ENCODE data around the gene NOP53. TPM values are rescaled to one million over a fixed set of nuclear protein-coding genes. Genes with fewer than 3 reads are reported as not detected.

The NOP53 gene
- total and polyA plus RNA-seq, 9 of the 15 experiments (the other 6 are each of a cell fraction or from before 2014, with no cell fraction given), result 6.5 to 274 (median 145) TPM

- in situ Hi-C loops (cut with MboI), result no loop called here
- H2AFZ ChIP-seq (ENCODE audit: low read depth, low read length), result no peak overlapping the region
- POLR2A ChIA-PET, result interaction anchor here (0.8 kb wide), 1 partner anchor 31 kb away, joined by 4 read pairs; no protein-coding TSS in a partner anchor
- TF ChIP-seq ZBTB5 (IDR thresholded peaks at IDR 0.05), result no peak
- TF ChIP-seq ATF6 (CRISPR knock-in tag; IDR thresholded peaks at IDR 0.05), result no peak
- no peak for TF ChIP-seq RBM22 (IDR thresholded peaks at IDR 0.05; ENCODE audit: low read depth, low read length, poor library complexity, severe bottlenecking)
- TF ChIP-seq CBX1 (IDR thresholded peaks at IDR 0.05; ENCODE audit: low read depth), result no peak
- no peak for TF ChIP-seq ZNF121 (CRISPR knock-in tag; conservative IDR thresholded peaks at IDR 0.05)
- TF ChIP-seq ZNF518B (CRISPR knock-in tag; IDR thresholded peaks at IDR 0.05), result no peak
- TF ChIP-seq HNRNPUL1 (IDR thresholded peaks at IDR 0.05; ENCODE audit: low read length), result no peak
- TF ChIP-seq PCBP2 (IDR thresholded peaks at IDR 0.05; ENCODE audit: low read depth, low read length, poor library complexity, severe bottlenecking), result no peak
- no peak for TF ChIP-seq ZNF507 (tag; conservative IDR thresholded peaks at IDR 0.05)
- TF ChIP-seq RFX7 (CRISPR knock-in tag; IDR thresholded peaks at IDR 0.05), result no peak
- TF ChIP-seq ATF3 (IDR thresholded peaks at IDR 0.05), result no peak
- TF ChIP-seq ATF3 (CRISPR knock-in tag; conservative IDR thresholded peaks at IDR 0.05), result no peak
Measured at GRCh38 chr19:47797996-47798903, 52.9 kb downstream of the NOP53 start.

More at GRCh38 chr19:47797996-47798903, 52.9 kb downstream of the NOP53 start:
- CTCF ChIA-PET (ENCODE audit: low intra/inter-chr PET ratio), result no interaction called here
- no peak overlapping the region for H3K4me2 ChIP-seq (ENCODE audit: insufficient read depth, low read length)
- no peak overlapping the region for H3K27ac ChIP-seq (ENCODE audit: extremely low read depth, low read depth, low read length)
- ATAC-seq, result no peak; the same call in 2 of the 3 replicates
- 4% methylated on average over 14 of the region's 14 CpGs for WGBS (ENCODE audit: insufficient coverage, low coverage, missing lambda C conversion rate)
- FAIRE-seq, result no peak
- H3K27me3 ChIP-seq (ENCODE audit: control insufficient read depth in 2 of 2, insufficient read depth in 2 of 2, low read length in 2 of 2), result peaks cover 8 to 12% of the 10 kb centered on the region in 2 experiments
- no peak for DNase-seq (ENCODE audit: extremely low read depth in 1 of 4, low spot score in 3 of 4)
- 0 out of 2 replicates have a peak, but pooled peaks cover 2% of the 10 kb centered on the region for H3K9me3 ChIP-seq (replicated peaks; ENCODE audit: control insufficient read depth, insufficient read depth, low read depth, low read length)
- H3K9ac ChIP-seq (ENCODE audit: insufficient read depth in 1 of 2, low read depth in 2 of 2, low read length in 2 of 2), result no peak overlapping the region
- H3K4me1 ChIP-seq (replicated peaks in 1 of 2; ENCODE audit: control insufficient read depth in 2 of 2, insufficient read depth in 2 of 2, low read length in 2 of 2), result no peaks in the 10 kb centered on the region; a peak in 1 of 5 replicates
- no peaks in the 10 kb centered on the region for H3K9me1 ChIP-seq (ENCODE audit: control insufficient read depth, insufficient read depth, low read length)
- intact Hi-C loops (cut with micrococcal nuclease), result no loop called here
- H3K79me2 ChIP-seq (ENCODE audit: control insufficient read depth, insufficient read depth, low read length), result no peaks in the 10 kb centered on the region
- BruUV-seq (replicated peaks), result no TSS peak
- H4K20me1 ChIP-seq (replicated peaks; ENCODE audit: control insufficient read depth, insufficient read depth, low read length), result no peaks in the 10 kb centered on the region
- no peaks in the 10 kb centered on the region for H3K36me3 ChIP-seq (ENCODE audit: control insufficient read depth, insufficient read depth, low read length)
- no peak overlapping the region for H3K4me3 ChIP-seq
